Lower leg skin (tissue), 4 donors: ENCODE measurements around the gene ATP13A5. TPM values are rescaled to one million over a fixed set of nuclear protein-coding genes. Genes with fewer than 3 reads are reported as not detected.

Experiments used
- DNase-seq, 2 donors: peaks; one replicate each; pipeline ENCODE4 v3.0.0-alpha.2; 2019; ENCODE audit warnings: low spot score in 2 of 2
- H3K4me3 ChIP-seq: fragments of 200-600 bp; sonication (generic); 2 replicates; pipeline ENCODE4 v1.5.1; 2017; ENCODE audit warnings: mild to moderate bottlenecking, low read depth; ENCODE audit not compliant: poor library complexity, severe bottlenecking
- CTCF ChIP-seq, 3 donors: fragments of 450-650 bp; IDR thresholded peaks; one replicate each; pipeline ENCODE4 v1.5.1; 2016; ENCODE audit warnings: antibody characterized with exemption in 3 of 3, mild to moderate bottlenecking in 3 of 3, moderate library complexity in 2 of 3
- POLR2A ChIP-seq, 2 donors: fragments of 450-650 bp; IDR thresholded peaks; one replicate each; pipeline ENCODE4 v1.6.1; 2016 to 2017; ENCODE audit warnings: antibody characterized with exemption in 2 of 2, mild to moderate bottlenecking in 1 of 2, moderate library complexity in 1 of 2
- WGBS, 2 donors: methylation state at CpG; one replicate each; pipeline ENCODE4 v1.1.5; 2018; 5-methylcytosine and 5-hydroxymethylcytosine counted together
- intact Hi-C: fragments of 100-400 bp; cut with DNase I; formaldehyde crosslinking; loops from one replicate; pipeline ENCODE4 v1.15.0; 2023; ENCODE audit warnings: low total_unique reads
- total RNA-seq, 4 donors: library from RNA; depleted of rRNA; stranded (reverse); fragments of >200 nt; gene quantifications; one replicate each; pipeline ENCODE4 v1.1.0, GENCODE V29; 2016

Gene ATP13A5
- total RNA-seq, 4 donors from 2014 or later = 4.4 to 9.7 (median 5.2) TPM

- intact Hi-C loops = no loop called here
- DNase-seq = no peak
- no peak for TF ChIP-seq CTCF (IDR thresholded peaks at IDR 0.05)
- no peak for TF ChIP-seq POLR2A (IDR thresholded peaks at IDR 0.05)
- WGBS, 2 donors = 91 to 95% methylated on average over 1 of the region's 1 CpG
- H3K4me3 ChIP-seq = no peak overlapping the region
These were observed 73.2 kb downstream of the ATP13A5 start for GRCh38 chr3:193305356-193305755.

- DNase-seq = no peak
- no peak overlapping the region for H3K4me3 ChIP-seq
- WGBS, 2 donors = 81 to 98% methylated on average over 1 of the region's 1 CpG
- intact Hi-C loops = no loop called here
- TF ChIP-seq CTCF (IDR thresholded peaks at IDR 0.05) (no peak), POLR2A (IDR thresholded peaks at IDR 0.05) (no peak)
These were observed 77.1 kb downstream of the ATP13A5 start for GRCh38 chr3:193301433-193301832.

- DNase-seq = no peak
- intact Hi-C loops = no loop called here
- WGBS, 2 donors = 83 to 91% methylated on average over 5 of the region's 5 CpGs
- TF ChIP-seq POLR2A (IDR thresholded peaks at IDR 0.05) (no peak), CTCF (IDR thresholded peaks at IDR 0.05) (no peak)
- H3K4me3 ChIP-seq = no peak overlapping the region
These were observed 81.1 kb downstream of the ATP13A5 start for GRCh38 chr3:193297421-193297820.

GRCh38 chr3:193295985-193296384 is 82.6 kb downstream of the ATP13A5 start:
- WGBS, 2 donors = 78 to 81% methylated on average over 2 of the region's 2 CpGs
- TF ChIP-seq POLR2A (IDR thresholded peaks at IDR 0.05) = no peak
- TF ChIP-seq CTCF (IDR thresholded peaks at IDR 0.05) = no peak
- H3K4me3 ChIP-seq = no peak overlapping the region
- no peak for DNase-seq
- intact Hi-C loops = no loop called here

GRCh38 chr3:193292386-193292785 is 86.2 kb downstream of the ATP13A5 start:
- H3K4me3 ChIP-seq = no peak overlapping the region
- intact Hi-C loops = no loop called here
- 55 to 64% methylated on average over 3 of the region's 3 CpGs for whole genome bisulfite sequencing, 2 donors
- no peak for DNase-seq
- TF ChIP-seq POLR2A (IDR thresholded peaks at IDR 0.05) (no peak), CTCF (IDR thresholded peaks at IDR 0.05) (no peak)

- intact Hi-C loops = no loop called here
- TF ChIP-seq CTCF (IDR thresholded peaks at IDR 0.05) = no peak
- TF ChIP-seq POLR2A (IDR thresholded peaks at IDR 0.05) = no peak
- 78 to 83% methylated on average over 3 of the region's 3 CpGs for WGBS, 2 donors
- DNase-seq = no peak
- no peak overlapping the region for H3K4me3 ChIP-seq
These were observed 107.3 kb downstream of the ATP13A5 start for GRCh38 chr3:193271101-193271840.
